Subcutaneous abdominal adipose tissue (tissue), 5 donors: ENCODE results near the gene WDR18.
"Not testable (repeated sequence)": the region's sequence is repeated elsewhere in the genome, so short reads cannot be mapped to it uniquely, and the experiment has no call there.

Experiments
- H3K27ac ChIP-seq: one replicate; pipeline ENCODE4 v1.7.0; 2013; ENCODE audit warnings: low read depth, mild to moderate bottlenecking, inconsistent platforms, low read length, moderate library complexity
- H3K27me3 ChIP-seq, 5 donors: one replicate each; pipeline ENCODE4 v1.7.0; 2013; ENCODE audit warnings: low read length in 5 of 5, inconsistent platforms in 1 of 5; ENCODE audit not compliant: control insufficient read depth in 5 of 5, insufficient read depth in 4 of 5
- H3K36me3 ChIP-seq, 5 donors: one replicate each; pipeline ENCODE4 v1.7.0; 2013; ENCODE audit warnings: low read length in 5 of 5; ENCODE audit not compliant: control insufficient read depth in 5 of 5, insufficient read depth in 5 of 5
- H3K4me1 ChIP-seq, 5 donors: one replicate each; pipeline ENCODE4 v1.7.0; 2013; ENCODE audit warnings: low read length in 5 of 5, mild to moderate bottlenecking in 3 of 5, moderate library complexity in 1 of 5; ENCODE audit not compliant: control insufficient read depth in 5 of 5, insufficient read depth in 5 of 5
- H3K4me3 ChIP-seq, 5 donors: one replicate each; pipeline ENCODE4 v1.7.0; 2013; ENCODE audit warnings: low read length in 5 of 5, low read depth in 1 of 5
- H3K9ac ChIP-seq, 5 donors: one replicate each; pipeline ENCODE4 v1.7.0; 2013; ENCODE audit warnings: low read length in 5 of 5, mild to moderate bottlenecking in 4 of 5, moderate library complexity in 3 of 5
- H3K9me3 ChIP-seq, 5 donors: one replicate each; pipeline ENCODE4 v1.7.0; 2013; ENCODE audit warnings: low read length in 5 of 5; ENCODE audit not compliant: control insufficient read depth in 5 of 5
- donor health status: healthy.
- donor health status: healthy.
- donor health status: healthy.
- donor health status: healthy.
- donor health status: healthy.

WDR18 gene

GRCh38 chr19:1018932-1019615 lies 34.9 kb downstream of the WDR18 start:
- Histone ChIP-seq H3K9me3 (no peaks in the 10 kb centered on the region), H3K36me3 (peaks cover 0 to 6% (median 1%) of the 10 kb centered on the region in 5 donors), H3K4me3 (peak overlapping the region; percentile 40 to 94 (median 84)), H3K27ac (peak overlapping the region; percentile 62), H3K27me3 (no peaks in the 10 kb centered on the region), H3K9ac (peak overlapping the region in 4 of 5 donors; percentile 63 to 96 (median 94)), H3K4me1 (peaks cover 13 to 65% (median 51%) of the 10 kb centered on the region in 5 donors)

- Histone ChIP-seq H3K4me1 (peaks cover 13 to 64% (median 51%) of the 10 kb centered on the region in 5 donors), H3K27ac (peak overlapping the region; percentile 62), H3K9me3 (no peaks in the 10 kb centered on the region), H3K4me3 (peak overlapping the region; percentile 80 to 94 (median 89)), H3K27me3 (no peaks in the 10 kb centered on the region), H3K9ac (peak overlapping the region in 4 of 5 donors; percentile 63 to 96 (median 94)), H3K36me3 (peaks cover 0 to 3% (median 0%) of the 10 kb centered on the region in 5 donors)
Measured at GRCh38 chr19:1019616-1019961, 35.4 kb downstream of the WDR18 start.

GRCh38 chr19:1019980-1020867 lies 36.1 kb downstream of the WDR18 start:
- Histone ChIP-seq H3K9me3 (no peaks in the 10 kb centered on the region), H3K27me3 (no peaks in the 10 kb centered on the region), H3K4me1 (peaks cover 13 to 61% (median 51%) of the 10 kb centered on the region in 5 donors), H3K9ac (peak overlapping the region; percentile 63 to 96 (median 94)), H3K27ac (peak overlapping the region; percentile 62), H3K36me3 (no peaks in the 10 kb centered on the region), H3K4me3 (peak overlapping the region; percentile 80 to 94 (median 89))

GRCh38 chr19:1020868-1021425 lies 36.8 kb downstream of the WDR18 start, which contains the start of gene TMEM259:
TSS of gene TMEM259 (minus strand) at chr19:1021123. CDS start at chr19:1020996, 127 bp downstream.
- peak within 1 kb of the TSS; percentile 90 for H3K27ac ChIP-seq
- H3K4me3 ChIP-seq: peak within 1 kb of the TSS; percentile 80 to 94 (median 89)
- H3K4me1 ChIP-seq: peaks cover 13 to 55% (median 48%) of the 10 kb centered on the region in 5 donors
- H3K27me3 ChIP-seq: no peaks in the 10 kb centered on the region
- H3K9me3 ChIP-seq: no peaks in the 10 kb centered on the region
- H3K9ac ChIP-seq: peak within 1 kb of the TSS; percentile 63 to 96 (median 94)
- no peaks in the 10 kb centered on the region for H3K36me3 ChIP-seq

- H3K27ac ChIP-seq, H3K4me3 ChIP-seq, H3K27me3 ChIP-seq, H3K36me3 ChIP-seq, H3K9ac ChIP-seq, H3K9me3 ChIP-seq: not testable (repeated sequence)
- H3K4me1 ChIP-seq: peaks cover 3 to 50% (median 44%) of the 10 kb centered on the region in 5 donors
Measured at GRCh38 chr19:1023883-1024188, 39.7 kb downstream of the WDR18 start.

DNA sequence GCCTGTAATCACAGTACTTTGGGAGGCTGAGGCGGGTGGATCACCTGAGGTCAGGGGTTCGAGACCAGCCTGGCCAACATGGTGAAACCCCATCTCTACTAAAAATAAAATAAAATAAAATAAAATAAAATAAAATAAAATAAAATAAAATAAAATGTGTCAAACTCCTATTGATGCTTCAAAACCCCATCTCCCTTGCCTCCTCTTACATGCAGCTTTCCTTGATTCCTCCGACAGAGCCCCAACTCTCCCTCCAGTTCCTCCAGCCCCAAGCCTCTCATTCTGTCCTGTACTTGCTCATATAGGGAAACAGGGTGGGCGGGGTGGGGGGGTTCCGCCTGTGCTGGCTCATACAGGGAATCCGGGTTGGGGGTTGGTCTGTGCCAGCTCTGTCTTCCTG lies 40.9 kb downstream of the WDR18 start:
- H3K27ac ChIP-seq: not testable (repeated sequence)
- peaks cover 0 to 45% (median 37%) of the 10 kb centered on the region in 5 donors for H3K4me1 ChIP-seq

DNA sequence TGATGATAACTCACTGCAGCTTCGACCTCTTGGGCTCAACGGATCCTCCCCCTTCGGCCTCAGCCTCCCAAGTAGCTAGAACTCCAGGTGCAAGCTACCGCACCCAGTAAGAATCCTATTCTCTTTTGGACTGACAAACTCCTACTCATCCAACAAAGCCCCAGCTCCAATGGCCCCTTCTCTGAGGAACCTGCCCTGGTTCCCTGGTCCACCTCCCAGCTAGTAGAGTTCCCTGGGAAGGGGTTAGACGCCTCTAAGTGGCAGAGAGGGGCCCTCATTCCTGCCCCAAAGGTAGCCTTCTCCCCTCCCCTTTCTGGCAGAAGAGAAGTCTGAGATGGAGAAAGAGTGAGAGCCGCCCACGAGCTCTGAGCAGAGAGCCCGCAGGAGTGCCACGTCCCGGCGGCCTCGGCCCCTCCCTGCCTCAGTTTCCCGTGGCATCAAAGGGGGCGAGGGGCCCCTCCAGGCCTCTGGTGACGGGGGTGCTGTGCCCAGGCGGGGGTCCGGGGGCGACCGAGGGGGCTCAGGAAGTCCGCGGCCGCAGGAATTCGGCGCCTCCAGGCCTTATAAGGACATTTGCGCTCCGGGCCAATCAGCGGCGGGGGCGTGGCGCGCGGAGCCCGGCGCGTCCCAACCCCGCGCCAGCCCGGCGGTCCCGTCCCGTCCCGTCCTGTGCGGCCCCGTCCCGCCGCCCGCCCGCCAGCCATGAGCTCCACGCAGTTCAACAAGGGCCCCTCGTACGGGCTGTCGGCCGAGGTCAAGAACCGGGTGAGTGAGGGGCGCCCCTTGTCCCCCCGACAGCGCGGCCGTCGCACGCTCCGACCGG lies 42.0 kb downstream of the WDR18 start, which contains the start of gene CNN2:
Gene CNN2, plus strand, starts transcription at position 649 of the 823 bp plus-strand sequence. Its CDS starts 54 bp downstream, at position 703.
- Histone ChIP-seq H3K9me3 (no peaks in the 10 kb centered on the region), H3K27me3 (no peaks in the 10 kb centered on the region), H3K4me3 (peak within 1 kb of the TSS; percentile 75 to 86 (median 81)), H3K36me3 (peaks cover 0 to 6% (median 0%) of the 10 kb centered on the region in 5 donors), H3K27ac (peak within 1 kb of the TSS; percentile 78), H3K4me1 (peaks cover 0 to 41% (median 33%) of the 10 kb centered on the region in 5 donors), H3K9ac (peak within 1 kb of the TSS in 4 of 5 donors; percentile 76 to 94 (median 84))

More for the DNA sequence above, 40.9 kb downstream of the WDR18 start:
- not testable (repeated sequence) for H3K36me3 ChIP-seq, H3K9ac ChIP-seq, H3K27me3 ChIP-seq, H3K9me3 ChIP-seq, H3K4me3 ChIP-seq

DNA sequence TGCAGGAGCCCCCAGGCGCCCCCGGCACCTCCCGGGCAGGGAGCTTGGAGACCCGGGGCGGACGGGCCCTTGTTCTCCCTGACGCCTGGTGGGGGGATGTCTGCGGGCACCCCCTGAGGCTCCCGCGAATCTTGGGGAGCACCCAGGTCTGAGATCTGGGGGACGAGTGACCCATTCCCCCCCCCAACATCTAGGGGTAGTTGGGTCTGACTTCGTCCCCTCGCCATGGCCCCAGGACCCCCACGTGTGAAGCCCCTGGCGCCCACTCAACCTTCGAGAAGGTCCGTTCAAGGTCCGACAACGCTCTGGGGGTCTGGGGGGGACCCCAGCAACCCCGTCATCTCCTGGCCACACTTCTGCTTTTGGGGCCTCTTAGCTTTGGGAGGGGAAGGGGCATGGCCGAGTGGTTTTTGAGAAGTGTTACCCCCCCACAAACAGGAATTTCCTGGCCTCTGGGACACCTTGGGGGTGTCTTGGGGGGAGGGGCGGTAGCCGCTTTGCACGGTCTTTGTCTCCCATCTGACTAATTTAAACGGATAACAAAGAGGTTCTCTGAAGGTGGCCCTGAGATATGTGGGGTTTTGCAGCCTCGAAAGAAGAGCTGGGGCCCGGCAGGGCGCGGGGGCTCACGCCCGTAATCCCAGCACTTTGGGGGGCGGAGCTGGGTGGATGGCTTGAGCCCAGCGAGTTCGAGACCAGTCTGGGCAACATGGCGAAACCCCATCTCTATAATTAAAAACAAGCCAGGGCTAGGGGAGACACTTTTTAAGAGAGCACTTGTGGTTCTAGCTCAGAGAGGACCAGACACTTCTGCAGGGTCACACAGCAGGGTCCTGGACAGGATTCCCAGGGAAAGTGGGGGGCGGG lies 42.9 kb downstream of the WDR18 start:
- H3K27me3 ChIP-seq: no peaks in the 10 kb centered on the region
- H3K9ac ChIP-seq: peak overlapping the region in 4 of 5 donors; percentile 76 to 94 (median 84)
- peaks cover 0 to 37% (median 33%) of the 10 kb centered on the region in 5 donors for H3K4me1 ChIP-seq
- H3K9me3 ChIP-seq: no peaks in the 10 kb centered on the region
- H3K4me3 ChIP-seq: peak overlapping the region; percentile 75 to 86 (median 81)
- peak overlapping the region; percentile 78 for H3K27ac ChIP-seq
- peaks cover 0 to 10% (median 2%) of the 10 kb centered on the region in 5 donors for H3K36me3 ChIP-seq
